Omental fat pad (tissue), 4 donors: ENCODE measurements around the gene NR1H3. TPM values are rescaled to one million over a fixed set of nuclear protein-coding genes. Genes with fewer than 3 reads are reported as not detected.
"Not testable (repeated sequence)": the region's sequence is repeated elsewhere in the genome, so short reads cannot be mapped to it uniquely, and the experiment has no call there.

Experiments
- ATAC-seq: fragments of 150-250 bp; one replicate; pipeline ENCODE4 v1.9.1; 2016; ENCODE audit warnings: mild to moderate bottlenecking, moderate library complexity; ENCODE audit not compliant: low FRiP score
- DNase-seq: peaks from one replicate; pipeline ENCODE4 v3.0.0-alpha.2; 2019; ENCODE audit warnings: low spot score
- CTCF ChIP-seq, 3 donors: fragments of 450-650 bp; IDR thresholded peaks; one replicate each; pipeline ENCODE4 v1.5.1; 2016 to 2017; ENCODE audit warnings: antibody characterized with exemption in 3 of 3, mild to moderate bottlenecking in 3 of 3, moderate library complexity in 2 of 3
- total RNA-seq, 4 donors: library from RNA; depleted of rRNA; stranded (reverse); fragments of >200 nt; gene quantifications; one replicate each; pipeline ENCODE4 v1.1.0, GENCODE V29; 2016

NR1H3 gene
- total RNA-seq, 4 donors from 2014 or later, result 68.6 to 228 (median 100) TPM

GRCh38 chr11:47302853-47303252 is 45.1 kb downstream of the NR1H3 start:
- no peak for TF ChIP-seq CTCF (IDR thresholded peaks at IDR 0.05)
- no peak for DNase-seq
- no peak for ATAC-seq

- DNase-seq (no peak), ATAC-seq (no peak)
Measured at GRCh38 chr11:47305734-47306483, 48.1 kb downstream of the NR1H3 start.

GRCh38 chr11:47306484-47306844 is 48.7 kb downstream of the NR1H3 start:
- DNase-seq (no peak), ATAC-seq (no peak)
- TF ChIP-seq CTCF (IDR thresholded peaks at IDR 0.05), result no peak

More at GRCh38 chr11:47305734-47306483, 48.1 kb downstream of the NR1H3 start:
- no peak for TF ChIP-seq CTCF (IDR thresholded peaks at IDR 0.05)

- TF ChIP-seq CTCF (IDR thresholded peaks at IDR 0.05), result no peak
- DNase-seq (no peak), ATAC-seq (no peak)
Measured at GRCh38 chr11:47308050-47308823, 50.4 kb downstream of the NR1H3 start.

GRCh38 chr11:47314992-47315391 is 57.2 kb downstream of the NR1H3 start:
- no peak for ATAC-seq
- no peak for DNase-seq
- no peak for TF ChIP-seq CTCF (IDR thresholded peaks at IDR 0.05)

- ATAC-seq, DNase-seq: not testable (repeated sequence)
Measured at GRCh38 chr11:47316501-47316900, 58.7 kb downstream of the NR1H3 start.

GRCh38 chr11:47317064-47317828 is 59.5 kb downstream of the NR1H3 start:
- no peak for TF ChIP-seq CTCF (IDR thresholded peaks at IDR 0.05)
- DNase-seq (no peak), ATAC-seq (no peak)
